Activated CD8-positive, alpha-beta memory T cell treated with anti-CD3 and anti-CD28 coated beads, Interleukin-2, amount 50 U/mL, for 24 hours (primary cell): ENCODE data around the gene SLC6A2.
"Not testable (repeated sequence)": the region's sequence is repeated elsewhere in the genome, so short reads cannot be mapped to it uniquely, and the experiment has no call there.

ENCODE experiments used
- DNase-seq: peaks from one replicate; pipeline ENCODE4 v3.0.0-alpha.2; 2020; ENCODE audit errors: extremely low read depth

Gene SLC6A2

GRCh38 chr16:55713103-55713502 is 57.3 kb downstream of the SLC6A2 start:
- no peak for DNase-seq

DNA sequence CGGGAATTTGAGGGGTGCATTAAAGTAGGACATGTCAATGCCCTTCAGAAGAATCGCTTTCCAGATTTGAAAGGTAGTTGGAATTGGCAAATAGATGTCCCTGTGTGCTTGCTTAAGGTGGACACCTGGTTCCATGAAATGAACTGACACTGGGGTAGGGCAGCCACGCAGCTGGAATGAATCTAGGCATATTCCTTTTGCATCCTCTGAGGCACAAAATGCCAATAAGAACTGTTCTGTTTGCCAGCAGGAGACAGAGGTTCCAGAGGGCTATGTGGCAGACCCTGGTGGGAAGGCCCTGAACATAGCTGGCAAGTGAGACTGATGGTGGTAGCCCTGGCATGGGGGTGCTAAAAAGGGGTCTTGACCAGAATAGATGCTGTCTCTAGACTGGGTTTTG is 61.5 kb downstream of the SLC6A2 start:
- no peak for DNase-seq

DNA sequence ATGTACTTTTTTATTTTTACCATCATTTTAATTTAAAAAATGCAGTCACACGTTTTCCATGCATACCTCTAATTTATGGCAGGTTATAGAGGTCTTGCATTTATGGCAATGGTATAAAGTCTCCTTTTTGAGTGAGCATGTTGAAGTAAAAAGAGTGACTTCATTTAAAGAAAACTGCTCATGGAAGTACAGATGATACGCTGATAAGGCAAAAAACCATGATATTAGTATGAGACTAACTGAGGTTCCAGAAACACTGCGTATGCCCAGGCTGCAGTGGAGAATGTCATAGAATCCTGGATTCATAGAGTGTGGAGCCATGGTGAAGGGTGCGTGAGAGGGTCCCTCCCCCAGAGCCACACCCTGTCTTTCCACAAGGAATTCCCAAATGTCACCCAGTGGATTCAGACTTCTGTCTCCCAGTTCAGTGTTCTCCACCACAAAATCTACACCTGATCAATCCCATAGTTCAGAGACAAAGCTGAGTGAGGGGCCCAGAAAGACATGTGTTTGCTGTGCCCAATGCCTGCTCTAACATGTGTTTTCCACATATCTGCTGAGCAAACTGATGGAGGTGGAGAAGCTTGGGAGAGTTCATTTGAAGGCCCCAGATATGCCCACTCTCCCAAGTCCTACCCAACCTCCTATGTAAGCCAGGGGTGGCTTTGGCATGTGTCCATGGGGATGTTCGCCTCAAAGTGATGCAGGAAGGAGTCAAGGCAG is 69.4 kb downstream of the SLC6A2 start:
- no peak for DNase-seq

- no peak for DNase-seq
These were observed 73.0 kb downstream of the SLC6A2 start for GRCh38 chr16:55728797-55729196.

- no peak for DNase-seq
These were observed 74.3 kb downstream of the SLC6A2 start for GRCh38 chr16:55730115-55730514.

GRCh38 chr16:55732496-55732895 is 76.7 kb downstream of the SLC6A2 start:
- DNase-seq, result no peak

DNA sequence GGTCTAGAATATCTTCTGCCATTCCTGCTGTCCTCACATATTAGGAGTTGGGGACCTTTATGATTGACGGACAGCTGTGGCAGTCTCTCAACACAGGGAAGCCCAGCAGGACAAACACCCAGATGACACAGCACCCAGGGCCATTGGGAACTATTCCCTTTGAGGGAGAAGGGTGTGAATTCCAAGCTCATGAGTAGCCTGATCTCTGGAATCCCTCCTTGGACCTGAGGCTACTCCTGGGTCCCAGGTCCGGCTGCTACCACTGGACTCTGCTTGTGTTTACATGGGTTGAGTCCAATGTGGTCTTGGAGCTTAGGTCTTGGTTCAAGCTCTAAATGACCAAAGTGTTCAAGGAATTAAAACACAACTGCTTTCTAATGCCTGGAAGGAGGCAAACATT is 78.9 kb downstream of the SLC6A2 start:
- no peak for DNase-seq

- no peak for DNase-seq
These were observed 79.5 kb downstream of the SLC6A2 start for GRCh38 chr16:55735120-55735781.

- DNase-seq, result no peak
These were observed 80.9 kb downstream of the SLC6A2 start for GRCh38 chr16:55736671-55737070.

GRCh38 chr16:55737318-55737717 is 81.5 kb downstream of the SLC6A2 start:
- no peak for DNase-seq

DNA sequence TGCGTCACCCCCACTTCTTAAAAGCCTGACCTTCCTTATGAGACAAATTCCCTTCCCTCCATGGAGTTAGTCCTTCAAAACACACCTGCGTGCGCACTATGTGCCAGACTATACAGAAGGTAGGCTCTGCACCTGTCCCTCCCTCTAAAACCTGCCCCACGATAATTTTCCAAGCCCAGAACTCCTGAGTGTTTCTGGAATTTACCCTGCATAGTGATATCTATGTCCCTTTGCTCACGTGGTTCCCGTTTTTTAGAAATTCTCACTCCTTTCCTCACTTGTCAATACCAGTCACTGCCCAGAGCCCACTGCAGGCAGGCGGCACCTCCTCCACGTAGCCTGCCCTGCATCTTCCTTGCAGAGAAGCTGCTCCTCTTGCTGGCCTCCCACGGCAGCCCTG is 82.2 kb downstream of the SLC6A2 start:
- DNase-seq, result no peak

GRCh38 chr16:55746081-55746480 is 90.3 kb downstream of the SLC6A2 start:
- DNase-seq, result no peak

DNA sequence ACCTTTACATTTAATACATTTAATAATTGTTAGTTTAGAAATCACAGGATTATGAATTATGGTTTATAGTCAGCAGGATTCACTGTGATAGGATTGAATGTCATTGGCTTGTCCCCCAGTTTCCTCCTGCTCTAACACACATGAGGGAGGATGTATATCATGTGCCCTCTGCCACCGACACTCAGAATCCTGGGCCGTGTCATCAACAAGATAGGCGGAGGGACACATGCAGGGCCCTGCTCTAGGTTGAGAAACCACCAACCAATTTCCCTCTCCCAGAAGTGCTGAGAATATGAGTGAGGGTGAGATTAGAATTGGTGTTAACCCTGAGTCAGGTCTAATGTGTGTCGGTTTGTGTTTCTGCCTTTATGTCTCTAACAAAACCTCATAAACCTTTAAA is 92.0 kb downstream of the SLC6A2 start:
- no peak for DNase-seq

DNA sequence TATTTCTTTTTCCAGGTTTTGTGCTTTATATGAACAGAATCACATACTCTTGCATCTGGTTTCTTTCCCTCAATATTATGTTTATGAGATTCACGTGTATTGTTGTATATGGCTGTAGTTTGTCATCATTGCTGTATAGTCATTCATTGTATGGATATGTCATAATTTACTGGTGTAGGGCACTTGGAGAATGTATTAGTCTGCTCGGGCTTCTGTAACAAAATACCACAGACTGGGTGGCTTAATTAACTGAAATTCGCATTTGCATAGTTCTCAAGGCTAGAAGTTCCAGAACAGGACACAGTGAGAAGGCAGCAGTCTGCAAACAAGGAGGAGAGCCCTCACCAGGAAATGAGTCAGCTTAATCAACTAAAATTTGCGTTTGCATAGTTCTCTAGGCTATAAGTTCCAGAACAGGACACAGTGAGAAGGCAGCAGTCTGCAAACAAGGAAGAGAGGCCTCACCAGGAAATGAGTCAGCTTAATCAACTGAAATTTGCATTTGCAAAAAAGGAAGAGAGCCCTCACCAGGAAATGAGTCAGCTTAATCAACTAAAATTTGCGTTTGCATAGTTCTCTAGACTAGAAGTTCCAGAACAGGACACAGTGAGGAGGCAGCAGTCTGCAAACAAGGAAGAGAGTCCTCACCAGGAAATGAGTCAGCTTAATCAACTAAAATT is 96.8 kb downstream of the SLC6A2 start:
- DNase-seq, result not testable (repeated sequence)

- not testable (repeated sequence) for DNase-seq
These were observed 97.4 kb downstream of the SLC6A2 start for GRCh38 chr16:55753145-55753631.
